Measurements from ENCODE around the gene STRIP1.

GRCh38 chr1:110097507-110098221, 63.2 kb downstream of the STRIP1 start:
- TF ChIP-seq CTCF (IDR thresholded peaks at IDR 0.05) (no peak), POLR2AphosphoS5 (IDR thresholded peaks at IDR 0.05) (no peak), POLR2A (IDR thresholded peaks at IDR 0.05) (no peak), EP300 (IDR thresholded peaks at IDR 0.05) (no peak)
